ENCODE data around the gene TRIM64.
"Not testable (repeated sequence)": the region's sequence is repeated elsewhere in the genome, so short reads cannot be mapped to it uniquely, and the experiment has no call there.

Gene TRIM64

GRCh38 chr11:89965737-89966136 is at the start of gene TRIM64:
Gene TRIM64 (plus strand): TSS chr11:89966037. CDS start chr11:89968504, 2,467 bp downstream.
- not testable (repeated sequence) for DNase-seq

- DNase-seq: no peak
These were observed 43.6 kb upstream of the TRIM64 start, which contains the start of gene TRIM49D1 for GRCh38 chr11:89922195-89922660. Gene TRIM49D1 (minus strand): TSS chr11:89922245. CDS start chr11:89917710, 4,535 bp downstream.

- DNase-seq: not testable (repeated sequence)
These were observed 42.1 kb upstream of the TRIM64 start, which contains the start of gene TRIM49D2 for GRCh38 chr11:89923764-89924163. Gene TRIM49D2 (plus strand): TSS chr11:89924064. CDS start chr11:89926762, 2,698 bp downstream.

GRCh38 chr11:89960833-89961232 is 5.0 kb upstream of the TRIM64 start:
- DNase-seq: not testable (repeated sequence)
